GM12878 (cell line): ENCODE data around the gene ITGA11. TPM values are rescaled to one million over a fixed set of nuclear protein-coding genes. Genes with fewer than 3 reads are reported as not detected.

Experiments used
- ATAC-seq: fragments of 200-7000 bp; cut with Tn5 transposase; 3 replicates; pipeline ENCODE4 v1.9.1; 2020; ENCODE audit warnings: mild to moderate bottlenecking, moderate library complexity
- BruUV-seq: library from RNA; stranded (reverse); fragments of 400-500 nt; replicated peaks from 2 replicates; lab custom pipeline; 2021; lab: Mats Ljungman, UMichigan
- CTCF ChIA-PET: fragments of 300-600 bp; sonication (Branson Sonifier 250); formaldehyde crosslinking; extraction: SDS; loops from one replicate; lab custom pipeline; 2021; ENCODE audit warnings: inconsistent platforms; lab: Yijun Ruan, JAX
- POLR2A ChIA-PET: fragments of 350-600 bp; formaldehyde crosslinking; extraction: SDS; loops from one replicate; lab custom pipeline; 2021; ENCODE audit warnings: inconsistent platforms; lab: Charles Lee
- RAD21 ChIA-PET: fragments of 300-600 bp; sonication (Branson Sonifier 250); formaldehyde crosslinking; loops from one replicate; lab custom pipeline; 2023; ENCODE audit warnings: antibody characterized with exemption; ENCODE audit not compliant: unreplicated experiment; lab: Charles Lee
- SMC1A ChIA-PET: fragments of 300-600 bp; sonication (Branson Sonifier 250); formaldehyde crosslinking; loops from one replicate; lab custom pipeline; 2023; ENCODE audit not compliant: unreplicated experiment, uncharacterized antibody; lab: Charles Lee
- DNase-seq: peaks from one replicate; pipeline ENCODE4 v3.0.0-alpha.2; 2011; ENCODE audit warnings: low read depth, low spot score
- FAIRE-seq: peaks from 3 replicates; lab custom pipeline; 2011; peaks lifted over from hg19 to GRCh38; lab: Jason Lieb, UNC
- H2AFZ ChIP-seq: 2 replicates; pipeline ENCODE4 v1.6.0; 2011; ENCODE audit warnings: low read depth, low read length, control low read depth; ENCODE audit not compliant: control insufficient read depth
- H3K27ac ChIP-seq: 2 replicates; pipeline ENCODE4 v1.5.1; 2011; ENCODE audit warnings: control low read depth; ENCODE audit not compliant: control insufficient read depth, insufficient read depth
- H3K27me3 ChIP-seq, 2 experiments: replicated peaks in 1 of 2; 2 replicates each; pipeline versions ENCODE4 v1.6.0 to v1.6.1; 2011; ENCODE audit warnings: low read length in 1 of 2; ENCODE audit not compliant: control insufficient read depth in 2 of 2, insufficient read depth in 2 of 2
- H3K36me3 ChIP-seq, 2 experiments: 2 replicates each; pipeline ENCODE4 v1.5.1; 2011; ENCODE audit warnings: low read length in 1 of 2; ENCODE audit not compliant: control insufficient read depth in 2 of 2, insufficient read depth in 2 of 2
- H3K4me1 ChIP-seq: 2 replicates; pipeline ENCODE4 v1.6.1; 2011; ENCODE audit warnings: mild to moderate bottlenecking, low read length, moderate library complexity, mixed read lengths; ENCODE audit not compliant: control insufficient read depth, insufficient read depth
- H3K4me2 ChIP-seq: 2 replicates; pipeline ENCODE4 v1.6.0; 2011; ENCODE audit warnings: control low read depth; ENCODE audit not compliant: control insufficient read depth, insufficient read depth
- H3K4me3 ChIP-seq: fragments of 200-600 bp; sonication (generic); 2 replicates; pipeline ENCODE4 v1.5.1; 2016
- H3K79me2 ChIP-seq: 2 replicates; pipeline ENCODE4 v1.6.0; 2011; ENCODE audit warnings: low read length; ENCODE audit not compliant: control insufficient read depth, insufficient read depth
- H3K9ac ChIP-seq: 2 replicates; pipeline ENCODE4 v1.8.0; 2011; ENCODE audit warnings: low read length, control low read depth, mixed read lengths; ENCODE audit not compliant: control insufficient read depth, insufficient read depth
- H3K9me3 ChIP-seq: replicated peaks from 3 replicates; pipeline ENCODE4 v1.5.1; 2011; ENCODE audit warnings: mild to moderate bottlenecking, low read length; ENCODE audit not compliant: control insufficient read depth, insufficient read depth
- H4K20me1 ChIP-seq: 2 replicates; pipeline ENCODE4 v1.6.0; 2011; ENCODE audit not compliant: control insufficient read depth, insufficient read depth
- BMI1 ChIP-seq: fragments of 450-650 bp; IDR thresholded peaks from 2 replicates; pipeline ENCODE4 v1.6.1; 2016; ENCODE audit warnings: mild to moderate bottlenecking, moderate library complexity, borderline replicate concordance
- CHD1 ChIP-seq: IDR thresholded peaks from 2 replicates; pipeline ENCODE4 v1.6.1; 2012; ENCODE audit warnings: low read depth, low read length, improper control_type of control experiment
- EED ChIP-seq: sonication (generic); IDR thresholded peaks from 2 replicates; pipeline ENCODE4 v1.6.1; 2016; ENCODE audit warnings: antibody characterized with exemption, low read depth
- EP300 ChIP-seq, 2 experiments: fragments of 150-350 bp in 1 of 2; IDR thresholded peaks; 2 replicates each; pipeline ENCODE4 v1.6.1; 2011 to 2012; ENCODE audit warnings: low read depth in 2 of 2, low read length in 2 of 2, borderline replicate concordance in 1 of 2, improper control_type of control experiment in 1 of 2, inconsistent platforms in 1 of 2; ENCODE audit not compliant: control insufficient read depth in 1 of 2
- EZH2 ChIP-seq: IDR thresholded peaks from 2 replicates; pipeline ENCODE4 v1.6.1; 2012; ENCODE audit warnings: low read depth, mild to moderate bottlenecking, control low read depth, inconsistent platforms, low read length, borderline replicate concordance; ENCODE audit not compliant: control insufficient read depth
- FOXM1 ChIP-seq: IDR thresholded peaks from 2 replicates; pipeline ENCODE4 v1.6.1; 2012; ENCODE audit warnings: low read depth, mild to moderate bottlenecking, inconsistent platforms, low read length, moderate library complexity
- IKZF2 ChIP-seq, 2 experiments: fragments of 450-650 bp; IDR thresholded peaks; 2 replicates each; pipeline ENCODE4 v1.6.1; 2017; ENCODE audit warnings: mild to moderate bottlenecking in 2 of 2, moderate library complexity in 2 of 2
- MYB ChIP-seq: fragments of 150-350 bp; IDR thresholded peaks from 2 replicates; pipeline ENCODE4 v1.6.1; 2014; ENCODE audit warnings: mild to moderate bottlenecking, low read depth, low read length, borderline replicate concordance
- NR2F1 ChIP-seq: fragments of 450-650 bp; conservative IDR thresholded peaks from 2 replicates; pipeline ENCODE4 v1.6.1; 2017; ENCODE audit warnings: mild to moderate bottlenecking
- PBX3 ChIP-seq: IDR thresholded peaks from 2 replicates; pipeline ENCODE4 v1.6.1; 2011; ENCODE audit warnings: mild to moderate bottlenecking, low read depth, low read length, moderate library complexity; ENCODE audit not compliant: insufficient replicate concordance
- PKNOX1 ChIP-seq: fragments of 450-650 bp; IDR thresholded peaks from 2 replicates; pipeline ENCODE4 v1.6.1; 2016; ENCODE audit warnings: mild to moderate bottlenecking
- POLR2AphosphoS2 ChIP-seq: IDR thresholded peaks from 2 replicates; pipeline ENCODE4 v1.6.1; 2011; ENCODE audit warnings: low read depth, mild to moderate bottlenecking, low read length, improper control_type of control experiment, moderate library complexity
- RFX5 ChIP-seq: IDR thresholded peaks from 2 replicates; pipeline ENCODE4 v1.6.1; 2011; ENCODE audit warnings: low read depth, low read length, improper control_type of control experiment
- SKIL ChIP-seq: fragments of 450-650 bp; IDR thresholded peaks from 2 replicates; pipeline ENCODE4 v1.6.1; 2017; ENCODE audit warnings: mild to moderate bottlenecking, low read depth, inconsistent platforms; ENCODE audit not compliant: poor library complexity, severe bottlenecking
- ZNF622 ChIP-seq: fragments of 450-650 bp; IDR thresholded peaks from 2 replicates; pipeline ENCODE4 v1.6.1; 2017; ENCODE audit warnings: mild to moderate bottlenecking, inconsistent platforms
- WGBS: methylation state at CpG from one replicate; pipeline ENCODE4 v1.1.6; 2016; ENCODE audit warnings: low lambda C conversion rate; ENCODE audit not compliant: insufficient replicate concordance, insufficient coverage; ENCODE audit errors: missing lambda C conversion rate; 5-methylcytosine and 5-hydroxymethylcytosine counted together
- in situ Hi-C: fragments of 300-500 bp; cut with MboI; formaldehyde crosslinking; loops from 9 replicates; pipeline ENCODE4 v1.14.3; 2018; ENCODE audit warnings: mixed read lengths
- intact Hi-C: fragments of 100-400 bp; cut with micrococcal nuclease; formaldehyde crosslinking; loops from one replicate; pipeline ENCODE4 v1.14.2; 2022; ENCODE audit not compliant: unreplicated experiment
- polyA plus RNA-seq, 11 experiments: library from polyadenylated mRNA; depleted of rRNA in 4 of 11; unstranded in 6 of 11; stranded (reverse) in 5 of 11; fragments of >200 nt; fragmentation: Nextera tagmentation in 4 of 11; fragmentation: Illumina TruSeq in 1 of 11; extraction: Ambion mirVana in 4 of 11; extraction: Trizol in 1 of 11; gene quantifications; 1 replicate in 1 of 11; 2 replicates in 10 of 11; pipeline versions ENCODE4 v1.2.1 to v1.2.3, GENCODE V29; 2011 to 2016; ENCODE audit warnings: inconsistent platforms in 2 of 11, missing spikeins in 2 of 11, low read depth in 1 of 11
- total RNA-seq, 4 experiments: library from RNA; depleted of rRNA in 3 of 4; stranded (reverse); fragments of >200 nt in 3 of 4; fragmentation: Illumina TruSeq in 1 of 4; extraction: Trizol in 1 of 4; gene quantifications; 2 replicates each; pipeline versions ENCODE4 v1.2.1 to v1.2.3, GENCODE V29; 2013 to 2021
- TF ChIP-seq, protein P1 (sequence below): fragments of 150-350 bp; IDR thresholded peaks from 2 replicates; pipeline ENCODE4 v1.6.1; 2014; ENCODE audit warnings: mild to moderate bottlenecking, low read depth, low read length
- TF ChIP-seq, protein P2 (sequence below): IDR thresholded peaks from 2 replicates; pipeline ENCODE4 v1.6.1; 2012; ENCODE audit warnings: low read depth, low read length, improper control_type of control experiment

ITGA11 gene
- total and polyA plus RNA-seq, 10 of the 15 experiments (the other 5 are each of a cell fraction or from before 2014, with no cell fraction given) = under 0.01 to 0.36 (median 0.13) TPM; not detected in 1

DNA sequence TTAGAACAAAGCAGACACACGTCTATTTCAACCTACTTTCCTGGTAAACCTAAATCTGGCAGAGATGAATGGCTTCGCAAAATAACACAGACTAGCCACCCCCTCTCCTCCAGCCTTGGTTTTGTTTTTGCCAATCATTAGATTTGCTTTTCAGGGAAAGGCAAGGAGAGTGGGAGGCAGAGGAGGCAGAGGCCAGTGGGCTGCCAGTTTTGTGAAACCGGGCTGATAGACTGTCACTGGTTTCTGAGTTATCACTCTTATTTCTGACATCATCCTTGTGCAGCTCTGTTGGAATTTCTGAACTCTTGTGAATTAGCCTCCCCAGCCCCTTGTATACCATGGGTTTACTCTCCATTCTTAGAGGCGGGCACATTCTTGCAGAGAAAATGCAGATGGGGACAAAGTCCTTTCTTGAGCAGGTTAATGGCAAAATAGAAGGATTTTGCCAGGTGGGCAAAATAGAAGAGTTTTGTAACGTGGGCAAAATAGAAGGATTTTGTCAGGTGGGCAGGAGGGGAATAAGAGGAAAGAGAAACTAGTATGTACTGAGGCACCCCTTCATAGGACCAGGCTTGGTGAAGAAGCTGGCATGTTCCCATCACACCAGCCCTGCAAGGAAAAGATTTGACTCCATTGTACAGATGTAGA is 157.6 kb downstream of the ITGA11 start:
- Histone ChIP-seq H3K27ac (no peak overlapping the region), H2AFZ (no peak overlapping the region), H3K4me3 (no peak overlapping the region), H3K79me2 (peaks cover 17% of the 10 kb centered on the region), H3K9ac (no peak overlapping the region), H4K20me1 (no peaks in the 10 kb centered on the region), H3K36me3 (no peaks in the 10 kb centered on the region), H3K4me1 (peaks cover 5% of the 10 kb centered on the region; the same call in 1 of the 2 replicates), H3K4me2 (no peak overlapping the region), H3K27me3 (no peaks in the 10 kb centered on the region), H3K9me3 (no peaks in the 10 kb centered on the region)
- POLR2A ChIA-PET = no interaction called here
- CTCF ChIA-PET = interaction anchor here (1.3 kb wide), 1 partner anchor 21 kb away, joined by 3 read pairs; no protein-coding TSS in a partner anchor
- RAD21 ChIA-PET = no interaction called here
- in situ Hi-C loops = no loop called here
- no peak for DNase-seq
- BruUV-seq = no TSS peak
- SMC1A ChIA-PET = no interaction called here
- intact Hi-C loops = no loop called here
- WGBS = 61% methylated on average over 5 of the region's 5 CpGs
- no peak for ATAC-seq
- FAIRE-seq = no peak
- no peak for TF ChIP-seq IKZF2 (IDR thresholded peaks at IDR 0.05)
- TF ChIP-seq MYB = no peak
- TF ChIP-seq SKIL = no peak
- no peak for TF ChIP-seq CHD1
- TF ChIP-seq, protein P1, sequence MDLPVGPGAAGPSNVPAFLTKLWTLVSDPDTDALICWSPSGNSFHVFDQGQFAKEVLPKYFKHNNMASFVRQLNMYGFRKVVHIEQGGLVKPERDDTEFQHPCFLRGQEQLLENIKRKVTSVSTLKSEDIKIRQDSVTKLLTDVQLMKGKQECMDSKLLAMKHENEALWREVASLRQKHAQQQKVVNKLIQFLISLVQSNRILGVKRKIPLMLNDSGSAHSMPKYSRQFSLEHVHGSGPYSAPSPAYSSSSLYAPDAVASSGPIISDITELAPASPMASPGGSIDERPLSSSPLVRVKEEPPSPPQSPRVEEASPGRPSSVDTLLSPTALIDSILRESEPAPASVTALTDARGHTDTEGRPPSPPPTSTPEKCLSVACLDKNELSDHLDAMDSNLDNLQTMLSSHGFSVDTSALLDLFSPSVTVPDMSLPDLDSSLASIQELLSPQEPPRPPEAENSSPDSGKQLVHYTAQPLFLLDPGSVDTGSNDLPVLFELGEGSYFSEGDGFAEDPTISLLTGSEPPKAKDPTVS = no peak
- no peak for TF ChIP-seq EED
- no peak for TF ChIP-seq FOXM1
- no peak for TF ChIP-seq EZH2
- no peak for TF ChIP-seq ZNF622
- no peak for TF ChIP-seq PKNOX1
- no peak for TF ChIP-seq PBX3
- TF ChIP-seq POLR2AphosphoS2 = no peak
- no peak for TF ChIP-seq BMI1
- TF ChIP-seq, protein P2, sequence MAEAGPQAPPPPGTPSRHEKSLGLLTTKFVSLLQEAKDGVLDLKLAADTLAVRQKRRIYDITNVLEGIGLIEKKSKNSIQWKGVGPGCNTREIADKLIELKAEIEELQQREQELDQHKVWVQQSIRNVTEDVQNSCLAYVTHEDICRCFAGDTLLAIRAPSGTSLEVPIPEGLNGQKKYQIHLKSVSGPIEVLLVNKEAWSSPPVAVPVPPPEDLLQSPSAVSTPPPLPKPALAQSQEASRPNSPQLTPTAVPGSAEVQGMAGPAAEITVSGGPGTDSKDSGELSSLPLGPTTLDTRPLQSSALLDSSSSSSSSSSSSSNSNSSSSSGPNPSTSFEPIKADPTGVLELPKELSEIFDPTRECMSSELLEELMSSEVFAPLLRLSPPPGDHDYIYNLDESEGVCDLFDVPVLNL = no peak
- TF ChIP-seq EP300 (IDR thresholded peaks at IDR 0.05; ENCODE audit: borderline replicate concordance in 1 of 2, control insufficient read depth in 1 of 2, low read depth in 2 of 2, low read length in 2 of 2) = no peak
- no peak for TF ChIP-seq RFX5
- no peak for TF ChIP-seq NR2F1
